GM19193 (cell line): ENCODE data around the gene DUSP5.

Source experiments
- POLR2A ChIP-seq: IDR thresholded peaks from 4 replicates; pipeline ENCODE4 v1.6.1; 2011; ENCODE audit not compliant: insufficient read depth, insufficient read length; ENCODE audit errors: extremely low read depth

Gene DUSP5

GRCh38 chr10:110522365-110522988, 24.8 kb downstream of the DUSP5 start:
- no peak for TF ChIP-seq POLR2A

DNA sequence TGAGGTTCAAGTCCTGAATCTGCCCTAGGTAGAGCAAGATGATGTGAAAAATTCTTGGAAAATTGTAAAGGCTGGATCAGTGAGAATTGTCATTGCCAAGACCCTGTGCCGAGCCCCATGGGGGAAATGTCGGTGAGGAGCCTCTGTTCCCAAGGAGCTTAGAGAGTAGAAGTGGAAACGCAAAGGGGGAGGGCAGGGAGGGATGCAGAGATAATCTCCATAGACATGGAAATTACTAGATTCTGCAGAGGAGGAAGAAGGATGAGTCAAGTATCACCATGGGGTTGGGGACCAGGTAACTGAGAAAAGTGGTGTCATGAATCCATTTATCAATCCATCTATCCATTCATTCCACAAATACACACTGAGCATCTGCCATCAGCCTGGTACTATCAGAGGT, 26.0 kb downstream of the DUSP5 start:
- TF ChIP-seq POLR2A, result no peak

DNA sequence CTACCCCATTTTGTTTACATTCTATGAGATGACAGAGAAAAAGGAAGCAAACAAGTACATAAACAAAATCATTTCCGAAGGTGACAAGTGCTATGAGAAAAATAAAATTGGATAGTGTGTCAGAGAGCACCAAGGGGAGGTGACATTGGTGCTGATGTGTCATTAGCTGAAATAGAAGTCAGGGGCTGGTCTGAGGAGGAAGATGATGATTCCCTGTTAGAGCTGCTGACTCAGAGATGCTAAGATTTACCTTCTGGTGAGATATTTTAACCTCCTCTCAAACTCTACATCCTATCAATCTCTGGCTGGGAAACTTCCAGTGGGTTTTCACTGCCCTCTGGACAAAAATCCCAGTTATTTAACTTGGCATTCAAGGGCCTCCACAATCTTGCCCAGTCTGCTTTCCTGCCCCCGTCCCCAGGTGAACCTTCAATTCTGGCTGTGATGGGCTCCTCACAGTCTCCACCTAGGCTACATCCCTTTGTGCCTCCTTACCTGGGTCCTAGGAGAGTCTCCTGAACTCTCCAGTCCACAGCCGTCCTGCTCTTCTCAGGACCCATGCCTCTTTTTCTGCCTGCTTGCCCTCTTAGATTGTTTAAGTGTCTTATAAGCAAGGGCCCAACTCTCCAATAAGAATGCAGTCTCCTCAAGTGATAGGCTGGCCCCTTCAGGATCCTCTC, 26.6 kb downstream of the DUSP5 start:
- no peak for TF ChIP-seq POLR2A

DNA sequence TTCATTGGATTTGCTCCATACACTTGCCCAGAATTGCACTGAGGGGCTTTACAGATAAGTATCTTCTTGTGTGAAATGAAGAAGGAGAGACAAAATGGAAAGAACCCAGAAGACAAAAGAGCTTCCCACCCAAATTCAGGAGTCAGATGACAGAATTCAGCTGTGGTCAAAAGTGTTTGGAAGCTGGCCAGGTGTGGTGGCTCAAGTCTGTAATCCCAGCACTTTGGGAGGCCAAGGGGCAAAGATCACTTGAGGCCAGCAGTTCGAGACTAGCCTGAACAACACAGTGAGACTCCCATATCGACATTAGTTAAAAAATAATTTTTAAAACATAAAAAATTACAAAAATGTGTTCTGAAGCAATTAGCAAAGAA, 27.1 kb downstream of the DUSP5 start:
- no peak for TF ChIP-seq POLR2A

GRCh38 chr10:110525349-110526260, 27.9 kb downstream of the DUSP5 start:
- no peak for TF ChIP-seq POLR2A

DNA sequence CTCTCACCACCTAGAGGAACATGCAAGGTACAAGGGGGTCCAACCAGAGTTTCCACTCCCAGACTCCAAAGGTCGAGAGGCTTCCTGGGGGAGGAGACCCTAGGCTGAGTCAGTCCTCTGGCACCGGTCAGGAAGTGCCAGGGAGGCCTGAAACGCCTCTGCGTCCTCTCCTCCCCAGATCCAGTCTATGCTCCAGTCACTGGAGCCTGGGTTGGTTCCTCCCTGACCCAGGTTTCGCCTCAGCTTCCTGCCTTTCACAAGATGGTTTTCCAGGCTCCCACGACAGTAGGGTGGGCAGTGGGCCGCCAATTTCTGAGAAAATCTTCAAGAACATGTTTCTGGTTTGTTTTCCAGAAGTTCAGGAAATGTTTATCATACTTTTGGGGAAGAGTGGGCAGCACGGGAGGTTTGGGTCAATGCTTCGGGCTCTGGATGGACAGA, 30.0 kb downstream of the DUSP5 start:
- no peak for TF ChIP-seq POLR2A

- no peak for TF ChIP-seq POLR2A
Observed at GRCh38 chr10:110528224-110528996, 30.7 kb downstream of the DUSP5 start.

DNA sequence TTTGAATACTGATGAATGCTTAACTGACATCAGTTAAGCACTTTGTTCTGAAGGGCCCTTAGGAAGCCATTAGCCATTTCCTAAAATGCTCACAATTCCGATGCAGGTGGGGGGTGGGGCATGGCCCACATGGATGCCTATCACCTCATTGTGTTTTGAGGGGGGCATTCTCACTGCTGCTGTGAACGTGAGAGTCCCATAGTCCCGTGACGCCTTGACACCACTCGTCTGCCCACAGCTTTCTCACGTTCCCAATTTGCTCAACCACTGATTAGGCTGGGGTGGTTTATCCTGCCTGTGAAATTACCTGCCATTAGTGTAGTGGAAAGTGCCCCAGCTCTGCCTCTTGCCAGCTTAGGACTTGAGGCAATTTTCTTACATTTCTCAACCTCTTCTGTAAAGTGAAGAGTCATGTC, 31.9 kb downstream of the DUSP5 start:
- no peak for TF ChIP-seq POLR2A

GRCh38 chr10:110530131-110530831, 32.6 kb downstream of the DUSP5 start:
- no peak for TF ChIP-seq POLR2A

DNA sequence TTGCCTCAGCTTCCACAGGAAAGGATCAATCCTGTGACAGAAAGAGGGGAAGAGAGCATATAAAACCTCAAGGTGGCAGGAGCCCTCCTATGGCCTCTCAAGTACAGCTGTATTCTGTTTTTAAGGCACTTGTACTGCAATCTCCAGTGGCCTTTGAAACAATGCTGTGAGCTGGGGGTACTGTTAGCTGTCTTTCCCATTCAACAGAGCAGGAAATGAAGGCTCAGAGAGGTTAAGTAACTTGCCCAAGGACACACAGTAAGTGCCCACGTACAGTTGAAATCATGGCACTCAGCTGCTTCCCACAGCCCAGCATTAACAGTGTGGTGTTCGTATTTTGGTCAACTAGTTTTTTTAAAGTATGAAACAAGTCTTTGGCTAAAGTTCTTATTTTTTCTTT, 34.0 kb downstream of the DUSP5 start:
- TF ChIP-seq POLR2A, result no peak

- no peak for TF ChIP-seq POLR2A
Observed at GRCh38 chr10:110533149-110533548, 35.4 kb downstream of the DUSP5 start.

GRCh38 chr10:110534571-110534970, 36.9 kb downstream of the DUSP5 start:
- no peak for TF ChIP-seq POLR2A

DNA sequence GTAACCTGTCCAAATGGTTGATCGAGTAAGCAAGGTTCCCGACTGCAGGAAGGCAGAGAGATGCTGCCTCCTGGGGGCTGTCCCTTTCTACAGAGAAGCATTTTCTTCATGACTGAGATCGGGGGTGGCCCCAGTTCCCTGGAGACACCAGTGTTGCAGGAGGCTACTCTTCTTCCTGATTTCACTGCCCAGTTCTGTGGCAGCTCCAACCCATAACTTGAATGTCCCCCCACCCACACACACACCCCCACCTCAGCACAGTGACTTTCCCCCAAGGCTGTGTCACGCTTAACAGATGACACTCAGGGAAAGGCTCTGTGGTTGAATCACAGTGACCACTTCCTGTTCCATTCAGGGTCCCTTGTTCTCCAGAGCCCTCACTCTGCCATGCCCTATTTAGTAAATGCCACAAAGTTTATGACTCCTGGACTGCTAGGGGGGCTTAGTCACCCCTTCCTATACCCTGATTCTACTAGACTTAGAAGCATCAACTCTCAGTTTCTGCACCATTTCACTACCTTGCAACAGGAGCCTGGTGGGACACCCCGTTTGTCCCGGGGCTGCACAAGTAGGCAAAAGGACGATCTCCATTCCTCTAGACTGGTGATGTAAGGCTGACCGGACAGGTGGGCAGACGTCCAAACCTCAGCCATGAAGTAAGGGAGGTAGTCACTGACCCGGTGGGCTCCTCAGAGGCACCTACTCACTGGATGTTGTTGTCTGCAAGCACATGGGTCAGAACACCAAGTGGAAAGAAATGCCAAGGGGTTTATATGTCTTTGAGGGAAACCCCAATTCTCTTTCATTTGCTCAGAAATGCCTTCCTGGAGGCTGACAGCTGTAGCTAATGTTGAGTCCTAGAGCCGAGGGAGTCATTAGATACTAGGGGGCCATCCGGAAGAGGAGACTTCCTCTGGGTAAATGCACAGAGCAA, 38.5 kb downstream of the DUSP5 start:
- TF ChIP-seq POLR2A, result no peak

- no peak for TF ChIP-seq POLR2A
Observed at GRCh38 chr10:110539091-110539490, 41.4 kb downstream of the DUSP5 start.

DNA sequence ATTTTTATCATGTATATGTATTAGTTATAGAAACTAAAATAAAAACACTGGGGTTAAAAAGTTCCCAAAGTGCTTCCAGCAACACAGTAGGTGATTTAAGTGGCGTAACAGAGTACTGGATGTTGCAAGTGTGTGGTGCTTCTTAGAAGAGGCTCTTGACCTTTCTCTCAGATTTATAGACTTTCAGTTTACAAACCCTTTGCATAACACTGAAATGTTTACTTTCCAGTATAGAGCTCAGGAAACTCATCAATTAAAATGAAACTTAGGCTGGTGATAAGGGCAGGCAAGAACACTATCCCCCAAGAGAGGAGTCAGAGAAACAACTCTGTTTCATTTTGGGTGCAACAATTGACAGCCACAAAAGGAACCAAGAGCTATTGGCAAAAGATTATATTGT, 42.3 kb downstream of the DUSP5 start:
- TF ChIP-seq POLR2A, result no peak
